Left renal pelvis (tissue), 4 donors: ENCODE measurements around the gene ATP6V1A. TPM values are rescaled to one million over a fixed set of nuclear protein-coding genes. Genes with fewer than 3 reads are reported as not detected.
A peak's percentile ranks its signal among the peaks of the same experiment; 100 is the strongest.
"Not testable (repeated sequence)": the region's sequence is repeated elsewhere in the genome, so short reads cannot be mapped to it uniquely, and the experiment has no call there.

ENCODE experiments used
- DNase-seq, 4 donors: peaks; one replicate each; pipeline ENCODE4 v3.0.0-alpha.2; 2013; ENCODE audit warnings: low read depth in 4 of 4, low spot score in 3 of 4
- polyA plus RNA-seq, 4 donors: library from polyadenylated mRNA; unstranded; fragments of 120-200 nt; gene quantifications; one replicate each; pipeline ENCODE4 v1.2.1, GENCODE V29; 2013; ENCODE audit not compliant: insufficient read length in 4 of 4

The ATP6V1A gene
- polyA plus RNA-seq, 4 donors: 36.2 to 99.8 (median 88.0) TPM

DNA sequence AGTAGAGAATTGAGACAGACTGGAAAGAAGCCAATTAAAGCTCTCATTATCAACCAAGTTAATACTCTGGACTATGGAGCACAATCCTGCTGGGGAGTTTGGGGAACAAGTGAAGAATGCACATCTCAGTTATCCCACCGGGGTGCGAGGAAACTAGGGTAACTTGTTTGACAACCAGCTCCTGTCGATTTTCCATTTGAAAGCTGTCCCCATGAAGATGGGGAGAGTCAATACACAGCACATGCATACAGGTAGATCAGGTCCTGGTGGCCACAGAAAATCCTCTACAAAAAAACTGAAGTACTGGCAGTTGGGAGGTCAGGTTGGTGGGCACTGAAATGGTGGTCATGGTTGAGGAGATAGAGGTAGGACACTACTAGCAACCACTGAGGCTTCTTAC lies 66.0 kb downstream of the ATP6V1A start:
- DNase-seq: no peak

DNA sequence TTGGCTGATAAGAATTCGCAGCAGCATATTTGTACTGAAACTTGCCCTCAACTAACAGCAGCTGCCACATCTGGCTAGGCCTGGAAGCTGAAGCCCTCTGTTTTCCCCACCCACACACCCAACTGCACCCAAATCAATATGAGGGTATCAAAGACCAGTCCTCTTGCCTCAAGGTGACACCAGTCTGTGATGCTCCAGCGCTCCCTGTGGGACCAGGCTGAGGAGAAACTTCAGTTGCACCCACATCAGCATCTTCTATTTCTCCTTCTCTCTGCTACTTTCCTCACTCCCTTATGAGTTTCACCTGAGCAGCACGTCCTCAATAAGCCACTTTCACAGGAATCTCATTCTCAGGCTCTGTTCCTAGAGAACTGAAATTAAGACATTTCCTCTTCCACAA lies 73.0 kb downstream of the ATP6V1A start:
- DNase-seq: no peak

DNA sequence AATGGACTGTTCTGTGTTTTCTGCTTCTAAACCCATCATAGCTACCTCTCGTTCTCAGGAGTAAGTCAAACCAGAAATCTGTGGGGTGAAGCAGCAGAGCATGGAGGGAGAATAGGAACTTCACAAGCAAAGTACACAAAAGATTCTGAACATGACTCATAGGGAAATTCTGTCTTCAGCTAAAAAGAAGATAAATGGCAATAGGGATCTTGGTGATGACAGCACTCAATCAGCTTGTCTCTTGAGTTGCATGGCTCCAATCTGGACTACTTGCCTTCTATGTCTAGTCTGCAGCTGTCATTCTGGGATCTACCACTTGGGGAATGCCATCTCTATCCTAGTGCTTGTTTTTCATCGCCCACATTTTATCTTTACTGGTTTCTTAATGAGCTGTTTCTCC lies 78.3 kb downstream of the ATP6V1A start:
- DNase-seq: no peak

DNA sequence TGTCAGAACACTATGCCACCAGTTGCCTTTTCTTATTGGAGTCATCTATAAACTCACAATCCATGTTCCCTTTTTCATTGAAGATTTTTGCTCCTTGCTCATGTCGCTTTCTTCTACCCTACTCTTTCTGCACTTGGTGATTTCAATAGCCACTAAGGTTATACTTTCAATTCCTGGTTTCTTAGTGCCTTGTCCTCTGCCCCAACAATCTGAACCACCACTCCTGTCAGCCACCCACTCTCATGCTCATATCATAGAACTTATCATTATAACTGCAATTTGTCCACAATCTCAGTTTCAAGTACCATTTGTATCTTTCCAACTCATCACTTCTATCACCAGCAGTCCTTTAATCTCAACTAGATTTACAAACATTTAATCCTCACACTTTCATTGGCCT lies 81.8 kb downstream of the ATP6V1A start:
- no peak for DNase-seq

DNA sequence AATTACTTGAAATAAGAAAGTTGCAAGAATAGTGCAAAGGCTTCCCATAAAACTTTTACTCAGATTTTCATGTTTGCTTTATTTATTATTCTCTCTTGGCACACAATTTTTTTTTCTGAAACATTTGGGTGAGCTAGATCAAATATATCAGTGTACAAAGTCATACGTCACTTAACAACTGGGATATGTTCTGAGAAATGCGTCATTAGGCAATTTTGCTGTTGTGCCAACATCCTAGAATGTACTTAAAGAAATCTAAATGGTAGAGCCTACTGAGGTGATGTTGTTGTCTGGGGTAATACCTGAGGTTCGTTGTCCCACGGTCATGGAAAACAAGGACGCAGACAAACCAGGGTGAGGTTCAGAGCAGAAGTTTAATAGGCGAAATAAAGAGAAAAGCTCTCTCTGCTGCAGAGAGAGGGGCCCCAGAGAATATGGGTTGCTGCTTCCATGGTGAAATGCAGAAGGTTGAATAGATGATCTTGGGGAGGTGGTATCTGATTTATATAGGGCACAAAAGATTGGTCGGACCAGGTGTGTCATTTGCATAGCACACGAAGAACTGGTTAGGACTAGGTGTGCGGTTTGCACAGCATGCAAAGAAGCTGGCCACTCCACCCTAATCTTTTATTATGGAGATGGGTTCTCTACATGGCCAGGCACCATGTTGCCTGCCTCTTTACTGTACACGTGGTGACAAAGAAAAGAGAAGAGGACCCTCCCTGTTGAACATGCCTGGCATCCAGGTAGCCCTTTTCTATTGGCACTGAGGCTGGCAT lies 82.9 kb downstream of the ATP6V1A start:
- no peak for DNase-seq

DNA sequence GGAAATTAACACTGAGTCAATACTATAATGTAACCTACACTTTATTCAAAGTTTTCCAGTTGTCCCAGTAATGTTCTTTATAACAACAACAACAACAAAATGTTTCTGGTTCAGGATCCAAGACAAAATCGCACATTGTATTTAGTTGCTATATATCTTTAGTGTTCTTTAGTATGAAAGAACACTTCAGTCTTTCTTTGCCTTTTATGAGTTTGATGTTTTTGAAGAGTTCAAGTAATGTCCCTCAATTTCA lies 84.2 kb downstream of the ATP6V1A start:
- DNase-seq: no peak

DNA sequence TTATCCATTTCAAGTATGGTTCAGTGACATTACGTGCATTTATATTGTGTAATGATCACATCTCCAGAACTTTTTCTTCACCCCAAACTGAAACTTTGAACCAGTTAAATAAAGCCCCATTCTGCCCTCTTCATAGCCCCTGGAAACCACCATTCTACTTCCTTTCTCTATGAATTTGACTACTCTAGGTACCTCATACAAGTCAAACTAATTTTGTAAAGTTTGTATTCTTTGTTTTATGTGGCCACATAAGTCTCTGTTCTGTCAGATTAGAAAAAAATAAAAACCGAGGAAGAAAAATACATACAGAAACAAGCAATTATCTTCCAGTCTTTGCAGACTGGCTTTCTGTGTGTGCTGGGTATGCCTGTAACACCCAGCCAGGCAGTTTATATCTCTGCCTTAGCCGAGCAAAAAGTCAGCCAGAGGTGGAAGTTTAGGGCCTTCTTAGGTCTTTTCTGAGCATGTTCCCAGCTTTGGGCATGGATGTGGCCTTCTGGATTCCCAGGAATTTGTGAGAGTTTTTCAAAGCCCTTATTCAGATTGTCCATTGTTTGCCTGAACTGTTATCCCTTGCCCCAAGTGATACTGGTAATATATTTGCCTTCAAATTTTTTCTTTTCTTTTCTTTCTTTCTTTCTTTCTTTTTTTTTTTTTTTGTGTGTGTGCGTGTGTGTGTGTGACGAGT lies 85.8 kb downstream of the ATP6V1A start:
- no peak for DNase-seq

DNA sequence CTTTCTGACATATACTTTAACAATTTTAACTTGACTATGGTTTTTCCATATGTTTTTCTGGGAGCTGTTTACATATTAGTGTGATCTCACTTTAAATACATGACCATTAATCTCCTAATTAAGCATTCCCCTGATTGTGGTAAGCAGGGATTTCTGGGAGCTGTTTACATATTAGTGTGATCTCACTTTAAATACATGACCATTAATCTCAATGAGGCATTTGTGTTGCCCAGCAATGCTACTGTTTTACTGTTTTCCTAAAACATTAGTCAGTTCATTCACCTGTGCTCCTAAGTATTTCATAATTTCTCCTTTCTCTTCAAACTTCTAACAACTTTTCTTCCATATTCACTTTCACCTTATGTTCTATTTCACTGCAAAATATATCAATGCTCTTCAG lies 88.1 kb downstream of the ATP6V1A start:
- DNase-seq: no peak

DNA sequence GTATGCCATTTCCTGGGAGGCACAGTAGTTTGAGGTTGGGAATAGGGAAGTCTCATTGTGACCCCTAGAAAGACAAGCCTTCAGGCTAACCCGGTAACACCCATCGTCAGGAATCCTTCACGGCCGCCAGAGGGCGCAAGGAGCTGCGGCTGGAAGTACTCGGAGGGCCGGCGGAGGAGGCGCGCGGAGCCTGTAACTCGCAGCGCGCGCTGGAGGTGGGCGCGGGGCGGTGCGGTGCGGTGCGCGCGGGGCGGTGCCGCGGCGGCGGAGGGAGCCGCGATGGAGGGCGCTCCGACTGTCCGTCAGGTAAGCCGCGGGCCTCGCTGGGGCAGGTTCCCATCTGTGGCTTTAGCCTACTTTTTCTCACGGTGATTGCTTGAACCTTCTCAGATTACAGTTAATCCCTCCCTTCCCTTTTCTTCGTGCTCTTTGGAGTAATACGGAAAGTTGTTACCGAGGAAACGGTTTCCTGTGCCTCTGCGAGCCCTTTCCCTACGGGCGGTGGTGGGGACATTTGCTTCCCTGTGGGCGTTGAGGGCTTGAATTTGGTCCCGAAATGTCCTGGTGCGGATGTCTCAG lies 91.9 kb downstream of the ATP6V1A start, which contains the start of gene GRAMD1C:
Gene GRAMD1C, plus strand, starts transcription at position 158 of the 579 bp plus-strand sequence. Its CDS starts 122 bp downstream, at position 280.
- DNase-seq: peak; percentile 57 to 80 (median 76)

DNA sequence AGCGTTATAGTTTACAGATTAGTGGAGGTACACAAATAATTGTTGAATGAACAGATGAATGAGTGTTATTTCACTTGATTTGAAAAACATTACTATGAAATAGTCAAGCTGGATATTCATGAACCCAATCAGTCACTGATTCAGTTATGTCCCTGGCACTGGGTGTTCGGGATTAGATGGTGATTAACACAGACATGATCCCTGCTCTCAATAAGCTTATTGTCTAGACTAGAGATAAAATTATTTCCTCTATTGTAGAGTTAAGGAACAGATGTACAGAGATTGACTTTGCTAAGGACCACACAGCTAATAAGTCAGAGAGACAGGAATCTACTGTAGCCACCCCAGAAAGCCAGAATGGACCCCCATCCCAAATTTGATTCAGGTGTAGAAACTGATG lies 92.7 kb downstream of the ATP6V1A start:
- no peak for DNase-seq

DNA sequence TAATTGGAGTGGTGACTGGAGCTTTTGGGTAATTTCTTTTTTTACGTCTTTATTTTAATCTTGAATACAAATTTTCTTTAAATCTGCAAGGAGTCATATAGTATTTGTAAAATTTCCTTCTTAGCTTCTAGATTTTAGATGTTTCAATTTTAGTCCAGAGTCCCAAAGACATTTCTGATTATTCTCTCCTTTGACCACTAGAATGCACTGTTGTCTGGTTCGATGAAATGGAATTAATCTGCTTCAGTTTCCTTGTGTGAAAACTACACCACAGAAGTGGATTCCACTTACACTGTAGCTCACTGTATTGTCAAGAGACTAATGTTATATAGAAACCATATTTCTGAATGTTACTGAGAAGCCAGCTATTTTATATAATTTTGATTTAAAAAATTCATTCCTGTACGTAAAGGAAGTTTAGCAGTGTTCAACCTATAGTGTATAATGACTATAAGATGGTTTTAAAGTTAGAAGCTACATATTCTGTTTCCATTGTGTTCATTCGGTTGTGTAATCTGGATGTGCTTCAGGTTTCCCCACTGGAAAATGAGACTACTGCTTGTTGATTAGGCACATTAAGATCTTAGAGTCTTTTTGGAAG lies 97.9 kb downstream of the ATP6V1A start:
- DNase-seq: peak in 2 of 4 donors; percentile 24 to 31

DNA sequence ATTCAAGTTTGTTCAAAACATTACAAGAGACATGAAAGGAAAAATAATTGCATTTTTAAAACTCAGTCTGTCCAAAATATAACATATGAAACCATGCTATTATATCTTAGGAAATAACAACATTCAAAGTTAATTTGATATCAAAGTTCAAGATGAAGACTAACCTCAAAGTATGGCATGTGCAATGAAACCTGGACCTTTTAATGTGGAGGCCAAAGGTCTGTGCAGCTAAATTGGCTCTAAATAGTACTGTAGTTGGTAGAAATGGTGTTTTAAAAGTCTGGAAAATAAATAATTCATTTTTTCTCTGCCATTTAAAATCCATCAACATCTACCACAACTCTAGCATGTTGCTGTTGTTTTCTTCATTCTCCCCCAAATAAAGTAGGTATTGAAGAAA lies 100.4 kb downstream of the ATP6V1A start:
- no peak for DNase-seq

DNA sequence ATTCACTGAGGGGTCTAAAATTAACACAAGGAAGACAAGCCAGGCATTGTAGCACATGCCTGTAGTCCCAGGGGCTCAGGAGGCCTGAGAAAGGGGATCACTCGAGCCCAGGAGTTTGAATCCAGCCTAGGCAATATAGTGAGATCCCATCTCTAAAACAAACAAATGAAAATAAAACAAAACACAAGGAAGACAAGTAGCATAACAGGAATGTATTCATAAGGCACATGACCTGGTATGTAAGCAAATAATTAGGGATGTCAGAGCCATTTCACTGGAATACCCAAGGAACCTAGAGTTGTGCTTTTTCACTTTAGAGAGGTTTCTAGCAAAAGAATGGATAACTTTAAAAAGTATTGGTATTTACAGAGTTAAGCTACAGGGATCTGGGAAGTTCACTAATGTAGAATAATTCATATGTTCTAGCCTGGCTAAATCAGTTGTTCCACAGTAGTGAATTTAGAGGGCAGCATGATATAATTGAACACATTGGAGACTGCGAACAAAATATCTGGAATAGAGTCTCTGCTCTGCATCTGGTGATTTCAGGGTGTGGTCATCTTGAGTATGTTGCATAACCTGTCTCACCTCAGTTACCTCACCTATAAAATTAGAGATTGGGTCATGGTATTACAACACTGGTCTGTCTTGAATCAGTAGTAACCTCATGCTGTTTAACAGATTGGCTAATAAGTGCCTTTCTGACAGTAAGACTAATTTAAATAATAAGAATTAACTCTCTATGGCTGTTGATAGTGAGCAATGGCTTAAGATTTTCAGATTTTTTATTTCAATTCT lies 101.0 kb downstream of the ATP6V1A start:
- no peak for DNase-seq

DNA sequence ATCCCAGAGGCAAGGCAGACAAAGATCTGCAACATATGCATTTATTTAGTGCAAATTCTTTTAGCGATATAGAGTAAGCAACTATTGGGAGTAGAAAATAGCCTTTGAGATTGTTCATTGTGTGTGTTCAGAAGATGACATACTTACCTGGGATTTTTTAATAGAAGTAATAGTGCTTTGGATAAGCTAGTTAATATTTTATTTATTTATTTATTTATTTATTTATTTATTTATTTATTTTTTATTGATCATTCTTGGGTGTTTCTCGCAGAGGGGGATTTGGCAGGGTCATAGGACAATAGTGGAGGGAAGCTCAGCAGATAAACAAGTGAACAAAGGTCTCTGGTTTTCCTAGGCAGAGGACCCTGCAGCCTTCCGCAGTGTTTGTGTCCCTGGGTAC lies 102.2 kb downstream of the ATP6V1A start:
- DNase-seq: not testable (repeated sequence)

DNA sequence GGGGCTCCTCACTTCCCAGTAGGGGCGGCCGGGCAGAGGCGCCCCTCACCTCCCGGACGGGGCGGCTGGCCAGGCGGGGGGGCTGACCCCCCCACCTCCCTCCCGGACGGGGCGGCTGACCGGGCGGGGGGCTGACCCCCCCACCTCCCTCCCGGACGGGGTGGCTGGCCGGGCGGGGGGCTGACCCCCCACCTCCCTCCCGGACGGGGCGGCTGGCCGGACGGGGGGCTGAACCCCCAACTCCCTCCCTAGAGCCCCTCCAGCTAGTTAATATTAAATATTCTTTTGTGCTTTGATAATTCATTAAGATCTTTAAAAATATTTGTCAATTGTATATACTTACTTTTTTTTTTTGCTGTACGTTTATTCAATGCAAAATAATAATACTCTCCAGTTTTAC lies 103.0 kb downstream of the ATP6V1A start:
- not testable (repeated sequence) for DNase-seq

DNA sequence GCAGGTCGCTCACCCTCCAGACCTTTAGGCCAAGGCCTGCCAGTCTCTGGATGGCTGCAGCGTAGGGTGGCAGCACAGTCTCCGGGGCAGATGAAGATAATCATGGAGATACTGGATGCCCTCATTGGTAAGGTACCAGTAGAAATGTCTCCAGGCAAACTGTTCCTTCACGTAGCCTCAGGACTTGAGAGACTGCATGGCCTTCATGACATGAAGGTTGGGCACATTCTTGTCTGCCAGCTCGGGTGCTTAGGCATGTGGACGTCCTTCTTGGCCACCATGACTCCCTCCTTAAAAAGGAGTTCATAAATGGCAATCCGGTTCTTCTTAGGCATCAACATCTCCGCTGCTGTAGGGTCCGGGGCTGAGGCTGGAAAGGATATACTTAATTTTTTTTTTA lies 103.6 kb downstream of the ATP6V1A start:
- DNase-seq: not testable (repeated sequence)

DNA sequence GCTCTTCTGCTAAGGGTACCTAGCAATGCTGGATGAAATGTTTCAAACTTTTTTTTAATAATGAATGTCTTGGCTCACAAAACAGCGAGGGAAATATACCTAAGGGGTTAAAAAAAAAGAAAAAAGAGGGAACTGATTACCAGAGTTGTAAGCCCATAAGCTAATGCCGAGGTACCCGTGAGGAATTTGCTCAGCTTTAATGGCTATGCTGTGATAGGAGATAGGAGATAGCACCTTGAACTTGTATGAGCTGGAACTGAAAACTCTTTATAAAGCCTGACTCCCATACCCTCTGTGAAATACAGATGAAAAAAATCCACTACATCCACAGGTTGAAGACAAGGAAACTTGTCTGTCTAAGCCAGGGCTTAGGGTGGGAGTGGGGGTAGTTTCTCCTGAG lies 105.7 kb downstream of the ATP6V1A start:
- DNase-seq: no peak
